GM19328 (cell line): ENCODE measurements around the gene CHRNA4.
"Not testable (repeated sequence)": the region's sequence is repeated elsewhere in the genome, so short reads cannot be mapped to it uniquely, and the experiment has no call there.

Source experiments
- ATAC-seq: cut with Tn5 transposase; IDR thresholded peaks from one replicate; pipeline ENCODE4 v1.9.1; 2021; ENCODE audit warnings: mild to moderate bottlenecking, moderate library complexity; ENCODE audit not compliant: unreplicated experiment

CHRNA4 gene

GRCh38 chr20:63336232-63336752 lies 24.9 kb downstream of the CHRNA4 start:
- no peak for ATAC-seq

- no peak for ATAC-seq
Measured at GRCh38 chr20:63335711-63336110, 25.4 kb downstream of the CHRNA4 start.

- ATAC-seq: not testable (repeated sequence)
Measured at GRCh38 chr20:63335060-63335459, 26.1 kb downstream of the CHRNA4 start.

GRCh38 chr20:63334356-63334755 lies 26.8 kb downstream of the CHRNA4 start:
- no peak for ATAC-seq

- ATAC-seq: no peak
Measured at GRCh38 chr20:63333241-63333836, 27.8 kb downstream of the CHRNA4 start.

GRCh38 chr20:63332488-63333240 lies 28.5 kb downstream of the CHRNA4 start:
- no peak for ATAC-seq

- no peak for ATAC-seq
Measured at GRCh38 chr20:63331741-63332400, 29.3 kb downstream of the CHRNA4 start.

- ATAC-seq: no peak
Measured at GRCh38 chr20:63330940-63331339, 30.2 kb downstream of the CHRNA4 start.

GRCh38 chr20:63330084-63330760 lies 30.9 kb downstream of the CHRNA4 start:
- ATAC-seq: no peak

- no peak for ATAC-seq
Measured at GRCh38 chr20:63329331-63330083, 31.6 kb downstream of the CHRNA4 start.

GRCh38 chr20:63328718-63329275 lies 32.4 kb downstream of the CHRNA4 start:
- no peak for ATAC-seq

- no peak for ATAC-seq
Measured at GRCh38 chr20:63328026-63328700, 33.0 kb downstream of the CHRNA4 start.

- ATAC-seq: no peak
Measured at GRCh38 chr20:63327231-63327745, 33.9 kb downstream of the CHRNA4 start.

GRCh38 chr20:63326314-63327230 lies 34.6 kb downstream of the CHRNA4 start:
- no peak for ATAC-seq

- no peak for ATAC-seq
Measured at GRCh38 chr20:63325554-63326313, 35.4 kb downstream of the CHRNA4 start.

- ATAC-seq: no peak
Measured at GRCh38 chr20:63325021-63325471, 36.1 kb downstream of the CHRNA4 start.

GRCh38 chr20:63323357-63323981 lies 37.7 kb downstream of the CHRNA4 start:
- ATAC-seq: no peak
